DMS114 treated with DMSO at 0.1 percent for 48 hours (cell line): ENCODE measurements around the gene P3H2.

Source experiments
- DNase-seq: peaks from one replicate; lab custom pipeline; 2025; ENCODE audit not compliant: unreplicated experiment; lab: John Stamatoyannopoulos, UW

The P3H2 gene

GRCh38 chr3:190058521-190059241 is 62.0 kb downstream of the P3H2 start:
- DNase-seq, result no peak

GRCh38 chr3:190056742-190057141 is 64.0 kb downstream of the P3H2 start:
- DNase-seq, result no peak

GRCh38 chr3:190055773-190056172 is 64.9 kb downstream of the P3H2 start:
- DNase-seq, result no peak

GRCh38 chr3:190053919-190054672 is 66.6 kb downstream of the P3H2 start:
- DNase-seq, result no peak

- DNase-seq, result no peak
These were observed 69.1 kb downstream of the P3H2 start for GRCh38 chr3:190051641-190052040.

- DNase-seq, result no peak
These were observed 71.7 kb downstream of the P3H2 start for GRCh38 chr3:190048932-190049441.

GRCh38 chr3:190044974-190045373 is 75.7 kb downstream of the P3H2 start:
- DNase-seq, result no peak

GRCh38 chr3:190044142-190044541 is 76.6 kb downstream of the P3H2 start:
- DNase-seq, result no peak

- DNase-seq, result no peak
These were observed 77.0 kb downstream of the P3H2 start for GRCh38 chr3:190043741-190044140.

GRCh38 chr3:190042558-190042957 is 78.1 kb downstream of the P3H2 start:
- DNase-seq, result no peak

- DNase-seq, result no peak
These were observed 79.2 kb downstream of the P3H2 start for GRCh38 chr3:190041333-190042041.

- DNase-seq, result no peak
These were observed 80.6 kb downstream of the P3H2 start for GRCh38 chr3:190040145-190040544.

GRCh38 chr3:190038050-190038933 is 82.4 kb downstream of the P3H2 start:
- DNase-seq, result no peak

- no peak for DNase-seq
These were observed 84.1 kb downstream of the P3H2 start for GRCh38 chr3:190036631-190037030.

GRCh38 chr3:190034446-190034845 is 86.3 kb downstream of the P3H2 start:
- DNase-seq, result no peak

GRCh38 chr3:190032923-190033322 is 87.8 kb downstream of the P3H2 start:
- DNase-seq, result no peak

GRCh38 chr3:190031887-190032752 is 88.6 kb downstream of the P3H2 start:
- no peak for DNase-seq

GRCh38 chr3:190027116-190027515 is 93.6 kb downstream of the P3H2 start:
- DNase-seq, result no peak

- DNase-seq, result no peak
These were observed 94.5 kb downstream of the P3H2 start for GRCh38 chr3:190026154-190026553.

GRCh38 chr3:190024912-190025311 is 95.8 kb downstream of the P3H2 start:
- no peak for DNase-seq
